Glutamatergic neuron (in vitro differentiated cells): ENCODE results near the gene CLEC4M. TPM values are rescaled to one million over a fixed set of nuclear protein-coding genes. Genes with fewer than 3 reads are reported as not detected.
A peak's percentile ranks its signal among the peaks of the same experiment; 100 is the strongest.
"Not testable (repeated sequence)": the region's sequence is repeated elsewhere in the genome, so short reads cannot be mapped to it uniquely, and the experiment has no call there.

Source experiments
- DNase-seq: peaks from one replicate; pipeline ENCODE4 v3.0.0; 2022
- H3K27ac Mint-ChIP-seq: one replicate; pipeline ENCODE4 v1.8.0; 2020; ENCODE audit warnings: mild to moderate bottlenecking, mixed read lengths, inconsistent platforms; ENCODE audit not compliant: unreplicated experiment
- H3K27me3 Mint-ChIP-seq: one replicate; pipeline ENCODE4 v1.8.0; 2020; ENCODE audit warnings: mild to moderate bottlenecking, moderate library complexity, mixed read lengths, inconsistent platforms; ENCODE audit not compliant: unreplicated experiment
- H3K36me3 Mint-ChIP-seq: one replicate; pipeline ENCODE4 v1.8.0; 2020; ENCODE audit warnings: mild to moderate bottlenecking, mixed read lengths, inconsistent platforms; ENCODE audit not compliant: unreplicated experiment
- H3K4me1 Mint-ChIP-seq: one replicate; pipeline ENCODE4 v1.8.0; 2020; ENCODE audit warnings: mild to moderate bottlenecking, low read depth, mixed read lengths, inconsistent platforms; ENCODE audit not compliant: unreplicated experiment
- H3K4me3 Mint-ChIP-seq: one replicate; pipeline ENCODE4 v1.8.0; 2020; ENCODE audit warnings: mild to moderate bottlenecking, mixed read lengths, inconsistent platforms; ENCODE audit not compliant: unreplicated experiment
- H3K9me3 Mint-ChIP-seq: one replicate; pipeline ENCODE4 v1.8.0; 2020; ENCODE audit warnings: mild to moderate bottlenecking, moderate library complexity, mixed read lengths, inconsistent platforms; ENCODE audit not compliant: unreplicated experiment
- CTCF ChIP-seq: fragments of 200-600 bp; sonication (generic); IDR thresholded peaks from one replicate; pipeline ENCODE4 v1.5.0; 2021; ENCODE audit not compliant: partially characterized antibody, unreplicated experiment
- total RNA-seq: library from RNA; stranded (reverse); fragmentation: NEBNext Ultra II Directional; extraction: Animal tissue kit (Norgen Biotek cat#: 25700); gene quantifications from one replicate; pipeline ENCODE4 v1.2.1, GENCODE V29; 2021; ENCODE audit not compliant: unreplicated experiment

CLEC4M gene
- total RNA-seq, 1 donor from 2014 or later: not detected

GRCh38 chr19:7788178-7788932 is 25.3 kb downstream of the CLEC4M start:
- DNase-seq: peak; percentile 57
- Mint-ChIP-seq H3K27me3 (peaks cover 8% of the 10 kb centered on the region), H3K36me3 (peaks cover 8% of the 10 kb centered on the region), H3K27ac (no peak overlapping the region), H3K9me3 (peaks cover 8% of the 10 kb centered on the region), H3K4me3 (no peak overlapping the region), H3K4me1 (no peaks in the 10 kb centered on the region)
- TF ChIP-seq CTCF: no peak

- H3K9me3 Mint-ChIP-seq: peaks cover 6% of the 10 kb centered on the region
- H3K27me3 Mint-ChIP-seq: peaks cover 11% of the 10 kb centered on the region
- H3K4me1 Mint-ChIP-seq: no peaks in the 10 kb centered on the region
- H3K27ac Mint-ChIP-seq: no peak overlapping the region
- H3K4me3 Mint-ChIP-seq: peak overlapping the region; percentile 73
- TF ChIP-seq CTCF: no peak
- H3K36me3 Mint-ChIP-seq: peaks cover 8% of the 10 kb centered on the region
- DNase-seq: no peak
These were observed 25.9 kb downstream of the CLEC4M start for GRCh38 chr19:7788933-7789323.

- no peaks in the 10 kb centered on the region for H3K4me1 Mint-ChIP-seq
- H3K9me3 Mint-ChIP-seq: peaks cover 6% of the 10 kb centered on the region
- H3K36me3 Mint-ChIP-seq: peaks cover 8% of the 10 kb centered on the region
- no peak for TF ChIP-seq CTCF
- no peak for DNase-seq
- H3K4me3 Mint-ChIP-seq: peak overlapping the region; percentile 57
- H3K27me3 Mint-ChIP-seq: peaks cover 11% of the 10 kb centered on the region
- H3K27ac Mint-ChIP-seq: no peak overlapping the region
These were observed 26.4 kb downstream of the CLEC4M start for GRCh38 chr19:7789447-7789846.

GRCh38 chr19:7790416-7790815 is 27.4 kb downstream of the CLEC4M start:
- no peaks in the 10 kb centered on the region for H3K4me1 Mint-ChIP-seq
- no peak overlapping the region for H3K4me3 Mint-ChIP-seq
- DNase-seq: no peak
- peaks cover 6% of the 10 kb centered on the region for H3K9me3 Mint-ChIP-seq
- peaks cover 8% of the 10 kb centered on the region for H3K36me3 Mint-ChIP-seq
- H3K27me3 Mint-ChIP-seq: peaks cover 10% of the 10 kb centered on the region
- TF ChIP-seq CTCF: no peak
- no peak overlapping the region for H3K27ac Mint-ChIP-seq

DNA sequence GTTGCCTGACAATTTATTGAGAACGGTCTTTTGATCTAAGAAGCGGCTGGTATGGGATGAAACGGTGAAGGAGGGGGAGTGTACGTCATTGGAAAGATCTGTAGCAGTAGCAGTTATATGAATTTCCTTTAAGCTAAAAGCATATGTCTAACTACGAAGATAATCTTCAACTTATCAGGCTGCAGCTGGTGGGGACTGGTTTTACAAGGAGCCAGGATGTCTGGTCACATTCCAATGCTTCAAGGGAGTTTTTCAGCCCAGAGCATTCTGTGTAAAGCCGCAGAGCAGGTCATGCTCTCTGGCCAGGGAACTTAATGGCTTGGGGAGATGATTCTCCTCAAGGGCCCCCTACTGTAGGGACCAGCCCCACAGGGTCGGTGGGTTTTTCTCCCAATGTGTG is 29.2 kb downstream of the CLEC4M start:
- peaks cover 6% of the 10 kb centered on the region for H3K27me3 Mint-ChIP-seq
- DNase-seq: no peak
- no peak for TF ChIP-seq CTCF
- H3K27ac Mint-ChIP-seq: peak overlapping the region; percentile 50
- H3K4me3 Mint-ChIP-seq: no peak overlapping the region
- H3K4me1 Mint-ChIP-seq: no peaks in the 10 kb centered on the region
- peaks cover 8% of the 10 kb centered on the region for H3K36me3 Mint-ChIP-seq
- peaks cover 2% of the 10 kb centered on the region for H3K9me3 Mint-ChIP-seq

DNA sequence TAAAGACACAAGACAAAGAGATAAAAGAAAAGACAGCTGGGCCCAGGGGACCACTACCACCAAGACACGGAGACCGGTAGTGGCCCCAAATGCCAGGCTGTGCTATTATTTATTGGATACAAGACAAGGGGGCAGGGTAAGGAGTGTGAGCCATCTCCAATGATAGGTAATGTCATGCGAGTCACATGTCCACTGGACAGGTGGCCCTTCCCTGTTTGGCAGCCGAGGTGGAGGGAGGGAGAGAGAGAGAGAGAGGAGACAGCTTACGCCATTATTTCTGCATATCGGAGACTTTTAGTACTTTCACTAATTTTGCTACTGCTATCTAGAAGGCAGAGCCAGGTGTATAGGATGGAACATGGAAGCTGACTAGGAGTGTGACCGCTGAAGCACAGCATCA is 29.7 kb downstream of the CLEC4M start:
- DNase-seq, H3K36me3 Mint-ChIP-seq, H3K9me3 Mint-ChIP-seq, H3K4me1 Mint-ChIP-seq, H3K27me3 Mint-ChIP-seq, H3K4me3 Mint-ChIP-seq: not testable (repeated sequence)
- peak overlapping the region; percentile 50 for H3K27ac Mint-ChIP-seq
